CD4-positive, alpha-beta memory T cell (primary cell): ENCODE results near the gene PLSCR3. TPM values are rescaled to one million over a fixed set of nuclear protein-coding genes. Genes with fewer than 3 reads are reported as not detected.
A peak's percentile ranks its signal among the peaks of the same experiment; 100 is the strongest.

ENCODE experiments used
- CTCF ChIA-PET: fragments of 350-600 bp; sonication (Branson Sonifier 250); formaldehyde crosslinking; loops from one replicate; lab custom pipeline; 2021; ENCODE audit warnings: inconsistent platforms; ENCODE audit not compliant: partially characterized antibody; lab: Charles Lee
- POLR2A ChIA-PET: fragments of 350-600 bp; sonication (Branson Sonifier 250); formaldehyde crosslinking; loops from one replicate; lab custom pipeline; 2021; ENCODE audit not compliant: partially characterized antibody; lab: Charles Lee
- DNase-seq, 5 donors: peaks; one replicate each; pipeline versions ENCODE4 v3.0.0 to v3.0.0-alpha.2; 2020 to 2022; ENCODE audit warnings: mixed read lengths in 1 of 5
- H3K27ac ChIP-seq: one replicate; pipeline ENCODE4 v1.7.0; 2013; ENCODE audit warnings: low read depth, low read length
- H3K27me3 ChIP-seq: 2 replicates; pipeline ENCODE4 v1.7.0; 2013; ENCODE audit warnings: mild to moderate bottlenecking, low read length, moderate library complexity; ENCODE audit not compliant: insufficient read depth
- H3K36me3 ChIP-seq: 2 replicates; pipeline ENCODE4 v1.7.0; 2013; ENCODE audit warnings: mild to moderate bottlenecking, low read length, moderate library complexity; ENCODE audit not compliant: insufficient read depth
- H3K4me1 ChIP-seq: 2 replicates; pipeline ENCODE4 v1.7.0; 2013; ENCODE audit warnings: mild to moderate bottlenecking, low read length, moderate library complexity; ENCODE audit not compliant: insufficient read depth
- H3K4me3 ChIP-seq, 2 donors: one replicate each; pipeline ENCODE4 v1.7.0; 2013; ENCODE audit warnings: low read length in 2 of 2, mild to moderate bottlenecking in 1 of 2
- H3K9me3 ChIP-seq, 2 donors: one replicate each; pipeline ENCODE4 v1.7.0; 2013; ENCODE audit warnings: low read length in 2 of 2, control low read depth in 1 of 2; ENCODE audit not compliant: control insufficient read depth in 1 of 2
- H3K27ac Mint-ChIP-seq, 7 donors: one replicate each; pipeline ENCODE4 v1.8.0; 2020 to 2021; ENCODE audit warnings: mixed read lengths in 7 of 7, mild to moderate bottlenecking in 6 of 7, inconsistent platforms in 3 of 7, moderate library complexity in 3 of 7
- H3K27me3 Mint-ChIP-seq, 2 donors: one replicate each; pipeline ENCODE4 v1.8.0; 2020 to 2021; ENCODE audit warnings: mixed read lengths in 2 of 2
- H3K36me3 Mint-ChIP-seq, 2 donors: one replicate each; pipeline ENCODE4 v1.8.0; 2020 to 2021; ENCODE audit warnings: mixed read lengths in 2 of 2, inconsistent platforms in 1 of 2, mild to moderate bottlenecking in 1 of 2
- H3K4me1 Mint-ChIP-seq, 4 donors: one replicate each; pipeline ENCODE4 v1.8.0; 2020 to 2021; ENCODE audit warnings: mixed read lengths in 4 of 4, mild to moderate bottlenecking in 1 of 4
- H3K4me3 Mint-ChIP-seq, 8 donors: one replicate each; pipeline ENCODE4 v1.8.0; 2020 to 2021; ENCODE audit warnings: mixed read lengths in 8 of 8, mild to moderate bottlenecking in 7 of 8, moderate library complexity in 6 of 8, inconsistent platforms in 3 of 8
- H3K9me3 Mint-ChIP-seq, 8 donors: one replicate each; pipeline ENCODE4 v1.8.0; 2020 to 2021; ENCODE audit warnings: mixed read lengths in 8 of 8, mild to moderate bottlenecking in 5 of 8, inconsistent platforms in 3 of 8, moderate library complexity in 1 of 8
- intact Hi-C: fragments of 100-400 bp; cut with micrococcal nuclease; formaldehyde crosslinking; loops from one replicate; pipeline ENCODE4 v1.15.1; 2023
- polyA plus RNA-seq, 2 donors: library from polyadenylated mRNA; unstranded; fragments of 300-500 nt; fragmentation: Illumina TruSeq; gene quantifications; one replicate each; pipeline ENCODE4 v1.2.3, GENCODE V29; 2021
- total RNA-seq, 2 experiments: library from RNA; stranded (reverse); gene quantifications; one replicate each; pipeline ENCODE4 v1.2.3, GENCODE V29; 2021

PLSCR3 gene
- total and polyA plus RNA-seq, 4 experiments from 2014 or later = 90.3 to 242 (median 133) TPM

DNA sequence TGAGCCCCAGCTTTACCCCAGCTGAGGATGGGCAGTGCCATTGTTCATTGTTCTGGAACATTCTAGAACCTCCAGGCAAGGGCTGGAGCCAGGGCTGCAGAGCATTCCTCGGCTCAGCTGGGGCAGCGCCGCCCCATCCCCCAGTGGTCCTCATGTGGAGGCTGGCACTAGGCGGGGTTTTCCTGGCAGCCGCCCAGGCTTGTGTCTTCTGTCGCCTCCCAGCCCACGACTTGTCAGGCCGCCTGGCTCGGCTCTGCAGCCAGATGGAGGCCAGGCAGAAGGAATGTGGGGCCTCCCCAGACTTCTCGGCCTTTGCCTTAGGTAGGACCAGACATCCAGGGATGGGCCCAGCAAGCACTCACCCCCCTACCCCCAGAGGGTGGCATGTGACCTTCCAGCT is 39.3 kb downstream of the PLSCR3 start, which contains the start of gene TMEM95:
TMEM95 (plus strand) TSS at position 104 of the 400 bp plus-strand sequence; CDS start at position 153, 49 bp downstream.
- Histone ChIP-seq H3K36me3 (no peaks in the 10 kb centered on the region), H3K27me3 (no peaks in the 10 kb centered on the region), H3K4me1 (peaks cover 35% of the 10 kb centered on the region), H3K27ac (no peak within 1 kb of the TSS), H3K4me3 (no peak within 1 kb of the TSS), H3K9me3 (no peaks in the 10 kb centered on the region)
- Mint-ChIP-seq H3K27ac (peak within 1 kb of the TSS; percentile 35 to 91 (median 73)), H3K36me3 (peaks cover 0 to 3% of the 10 kb centered on the region in 2 donors), H3K9me3 (peaks cover 0 to 2% (median 0%) of the 10 kb centered on the region in 8 donors), H3K4me1 (peaks cover 16 to 42% (median 30%) of the 10 kb centered on the region in 4 donors), H3K4me3 (peak within 1 kb of the TSS in 2 of 8 donors; percentile 50 to 62), H3K27me3 (no peaks in the 10 kb centered on the region)
- ChIA-PET CTCF (interaction anchor here (0.8 to 6.6 kb wide), 36 partner anchors 10 to 333 kb away, joined by 3 to 88 read pairs (median 4); partner anchors contain the start of genes ACAP1, FGF11, MPDU1 and SENP3), POLR2A (interaction anchor here (0.9 to 5.0 kb wide), 16 partner anchors 19 to 332 kb away, joined by 3 to 50 read pairs (median 6); partner anchors contain the start of genes ACAP1, GPS2, PLSCR3 and POLR2A)
- intact Hi-C loops = no loop called here
- DNase-seq = peak in 1 of 5 donors; percentile 32

- H3K9me3 Mint-ChIP-seq = peaks cover 0 to 2% (median 0%) of the 10 kb centered on the region in 8 donors
- H3K4me1 Mint-ChIP-seq = peaks cover 19 to 49% (median 35%) of the 10 kb centered on the region in 4 donors
- H3K4me3 Mint-ChIP-seq = peak overlapping the region in 2 of 8 donors; percentile 25 to 50
- H3K9me3 ChIP-seq = no peaks in the 10 kb centered on the region
- H3K4me1 ChIP-seq = peaks cover 40% of the 10 kb centered on the region
- H3K27me3 ChIP-seq = no peaks in the 10 kb centered on the region
- peak overlapping the region; percentile 35 to 91 (median 73) for H3K27ac Mint-ChIP-seq
- H3K27ac ChIP-seq = no peak overlapping the region
- no peak overlapping the region for H3K4me3 ChIP-seq
- CTCF ChIA-PET = interaction anchor here (1.0 to 6.6 kb wide), 10 partner anchors 9 to 334 kb away, joined by 3 to 88 read pairs (median 14); partner anchors contain the start of genes ACAP1, FGF11, SENP3 and TMEM102
- intact Hi-C loops = loop anchor here (5.0 kb wide), 3 partner anchors 38 to 333 kb away; partner anchors contain the start of genes EIF5A, PLSCR3, TP53 and WRAP53
- peaks cover 3% of the 10 kb centered on the region for H3K36me3 ChIP-seq
- POLR2A ChIA-PET = interaction anchor here (1.3 to 5.0 kb wide), 8 partner anchors 18 to 206 kb away, joined by 4 to 50 read pairs (median 22); partner anchors contain the start of genes ACAP1, POLR2A, SENP3 and TMEM102
- no peaks in the 10 kb centered on the region for H3K27me3 Mint-ChIP-seq
- H3K36me3 Mint-ChIP-seq = peaks cover 0 to 8% of the 10 kb centered on the region in 2 donors
- peak in 1 of 5 donors; percentile 57 for DNase-seq
Measured at GRCh38 chr17:7354262-7354843, 40.0 kb downstream of the PLSCR3 start.

GRCh38 chr17:7352910-7353635 is 41.3 kb downstream of the PLSCR3 start:
- H3K9me3 ChIP-seq = no peaks in the 10 kb centered on the region
- peaks cover 44% of the 10 kb centered on the region for H3K4me1 ChIP-seq
- H3K27ac ChIP-seq = peak overlapping the region; percentile 68
- no peak overlapping the region for H3K4me3 ChIP-seq
- ChIA-PET CTCF (interaction anchor here (0.8 to 6.6 kb wide), 7 partner anchors 17 to 232 kb away, joined by 3 to 88 read pairs (median 5); partner anchors contain the start of genes ACAP1, FGF11 and TMEM102), POLR2A (interaction anchor here (0.8 to 5.0 kb wide), 10 partner anchors 17 to 223 kb away, joined by 3 to 41 read pairs (median 6); partner anchors contain the start of genes ACAP1, POLR2A, SENP3 and TMEM102)
- peaks cover 0 to 2% (median 0%) of the 10 kb centered on the region in 8 donors for H3K9me3 Mint-ChIP-seq
- H3K4me3 Mint-ChIP-seq = peak overlapping the region; percentile 75 to 95 (median 84)
- peak overlapping the region in 6 of 7 donors; percentile 58 to 95 (median 88) for H3K27ac Mint-ChIP-seq
- no peaks in the 10 kb centered on the region for H3K27me3 ChIP-seq
- intact Hi-C loops = loop anchor here (1.0 to 5.0 kb wide), 5 partner anchors 39 to 334 kb away; partner anchors contain the start of genes EIF5A, PLSCR3, TP53 and WRAP53
- no peaks in the 10 kb centered on the region for H3K27me3 Mint-ChIP-seq
- peaks cover 21 to 54% (median 40%) of the 10 kb centered on the region in 4 donors for H3K4me1 Mint-ChIP-seq
- H3K36me3 Mint-ChIP-seq = peaks cover 0 to 19% of the 10 kb centered on the region in 2 donors
- DNase-seq = no peak
- H3K36me3 ChIP-seq = peaks cover 13% of the 10 kb centered on the region

GRCh38 chr17:7352503-7352889 is 41.8 kb downstream of the PLSCR3 start:
- peaks cover 21 to 58% (median 40%) of the 10 kb centered on the region in 4 donors for H3K4me1 Mint-ChIP-seq
- H3K36me3 ChIP-seq = peaks cover 19% of the 10 kb centered on the region
- DNase-seq = peak in 1 of 5 donors; percentile 38
- H3K27me3 Mint-ChIP-seq = no peaks in the 10 kb centered on the region
- ChIA-PET POLR2A (interaction anchor here (1.0 to 5.0 kb wide), 8 partner anchors 16 to 223 kb away, joined by 3 to 41 read pairs (median 6); partner anchors contain the start of genes ACAP1, POLR2A, SENP3 and TMEM102), CTCF (interaction anchor here (2.0 to 6.6 kb wide), 3 partner anchors 16 to 85 kb away, joined by 5 to 88 read pairs (median 39); partner anchors contain the start of genes ACAP1, FGF11 and TMEM102)
- H3K27ac Mint-ChIP-seq = peak overlapping the region; percentile 58 to 95 (median 87)
- H3K27ac ChIP-seq = peak overlapping the region; percentile 68
- peaks cover 0 to 2% (median 0%) of the 10 kb centered on the region in 8 donors for H3K9me3 Mint-ChIP-seq
- no peaks in the 10 kb centered on the region for H3K9me3 ChIP-seq
- H3K4me3 Mint-ChIP-seq = peak overlapping the region; percentile 75 to 95 (median 84)
- intact Hi-C loops = loop anchor here (1.0 to 5.0 kb wide), 5 partner anchors 40 to 335 kb away; partner anchors contain the start of genes EIF5A, PLSCR3, TP53 and WRAP53
- peak overlapping the region; percentile 29 to 49 for H3K4me3 ChIP-seq
- peaks cover 44% of the 10 kb centered on the region for H3K4me1 ChIP-seq
- H3K27me3 ChIP-seq = no peaks in the 10 kb centered on the region
- peaks cover under 1 to 24% of the 10 kb centered on the region in 2 donors for H3K36me3 Mint-ChIP-seq

- H3K36me3 Mint-ChIP-seq = peaks cover 4 to 29% of the 10 kb centered on the region in 2 donors
- peaks cover 21 to 61% (median 40%) of the 10 kb centered on the region in 4 donors for H3K4me1 Mint-ChIP-seq
- Histone ChIP-seq H3K4me3 (peak within 1 kb of the TSS; percentile 29 to 49), H3K27ac (peak within 1 kb of the TSS; percentile 68), H3K36me3 (peaks cover 25% of the 10 kb centered on the region), H3K27me3 (no peaks in the 10 kb centered on the region), H3K9me3 (no peaks in the 10 kb centered on the region), H3K4me1 (peaks cover 44% of the 10 kb centered on the region)
- H3K27ac Mint-ChIP-seq = peak within 1 kb of the TSS; percentile 62 to 95 (median 87)
- peak; percentile 64 to 88 (median 68) for DNase-seq
- intact Hi-C loops = loop anchor here (1.0 to 5.0 kb wide), 9 partner anchors 16 to 335 kb away; partner anchors contain the start of genes ACAP1, EIF5A, NEURL4 and PLSCR3
- H3K4me3 Mint-ChIP-seq = peak within 1 kb of the TSS; percentile 80 to 95 (median 84)
- peaks cover 0 to 2% (median 0%) of the 10 kb centered on the region in 8 donors for H3K9me3 Mint-ChIP-seq
- H3K27me3 Mint-ChIP-seq = no peaks in the 10 kb centered on the region
- ChIA-PET POLR2A (interaction anchor here (0.7 to 8.0 kb wide), 25 partner anchors 9 to 335 kb away, joined by 3 to 146 read pairs (median 5); partner anchors contain the start of genes ACAP1, GPS2, NEURL4 and POLR2A), CTCF (interaction anchor here (0.9 to 6.6 kb wide), 10 partner anchors 9 to 85 kb away, joined by 3 to 88 read pairs (median 6); partner anchors contain the start of genes ACAP1, FGF11, GPS2 and TMEM102)
Measured at GRCh38 chr17:7351665-7352502, 42.4 kb downstream of the PLSCR3 start, which contains the start of gene KCTD11. TSS of gene KCTD11 (plus strand) at chr17:7352162.
